Dermis lymphatic vessel endothelial cell (primary cell): ENCODE measurements around the gene SUCO. TPM values are rescaled to one million over a fixed set of nuclear protein-coding genes. Genes with fewer than 3 reads are reported as not detected.

Source experiments
- total RNA-seq: library from RNA; depleted of rRNA; stranded (reverse); fragments of >200 nt; gene quantifications from 2 replicates; pipeline ENCODE4 v1.2.1, GENCODE V29; 2014

Gene SUCO, protein sequence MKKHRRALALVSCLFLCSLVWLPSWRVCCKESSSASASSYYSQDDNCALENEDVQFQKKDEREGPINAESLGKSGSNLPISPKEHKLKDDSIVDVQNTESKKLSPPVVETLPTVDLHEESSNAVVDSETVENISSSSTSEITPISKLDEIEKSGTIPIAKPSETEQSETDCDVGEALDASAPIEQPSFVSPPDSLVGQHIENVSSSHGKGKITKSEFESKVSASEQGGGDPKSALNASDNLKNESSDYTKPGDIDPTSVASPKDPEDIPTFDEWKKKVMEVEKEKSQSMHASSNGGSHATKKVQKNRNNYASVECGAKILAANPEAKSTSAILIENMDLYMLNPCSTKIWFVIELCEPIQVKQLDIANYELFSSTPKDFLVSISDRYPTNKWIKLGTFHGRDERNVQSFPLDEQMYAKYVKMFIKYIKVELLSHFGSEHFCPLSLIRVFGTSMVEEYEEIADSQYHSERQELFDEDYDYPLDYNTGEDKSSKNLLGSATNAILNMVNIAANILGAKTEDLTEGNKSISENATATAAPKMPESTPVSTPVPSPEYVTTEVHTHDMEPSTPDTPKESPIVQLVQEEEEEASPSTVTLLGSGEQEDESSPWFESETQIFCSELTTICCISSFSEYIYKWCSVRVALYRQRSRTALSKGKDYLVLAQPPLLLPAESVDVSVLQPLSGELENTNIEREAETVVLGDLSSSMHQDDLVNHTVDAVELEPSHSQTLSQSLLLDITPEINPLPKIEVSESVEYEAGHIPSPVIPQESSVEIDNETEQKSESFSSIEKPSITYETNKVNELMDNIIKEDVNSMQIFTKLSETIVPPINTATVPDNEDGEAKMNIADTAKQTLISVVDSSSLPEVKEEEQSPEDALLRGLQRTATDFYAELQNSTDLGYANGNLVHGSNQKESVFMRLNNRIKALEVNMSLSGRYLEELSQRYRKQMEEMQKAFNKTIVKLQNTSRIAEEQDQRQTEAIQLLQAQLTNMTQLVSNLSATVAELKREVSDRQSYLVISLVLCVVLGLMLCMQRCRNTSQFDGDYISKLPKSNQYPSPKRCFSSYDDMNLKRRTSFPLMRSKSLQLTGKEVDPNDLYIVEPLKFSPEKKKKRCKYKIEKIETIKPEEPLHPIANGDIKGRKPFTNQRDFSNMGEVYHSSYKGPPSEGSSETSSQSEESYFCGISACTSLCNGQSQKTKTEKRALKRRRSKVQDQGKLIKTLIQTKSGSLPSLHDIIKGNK (N-terminal part only)
- 15.5 and 15.6 TPM in 2 replicates for total RNA-seq

DNA sequence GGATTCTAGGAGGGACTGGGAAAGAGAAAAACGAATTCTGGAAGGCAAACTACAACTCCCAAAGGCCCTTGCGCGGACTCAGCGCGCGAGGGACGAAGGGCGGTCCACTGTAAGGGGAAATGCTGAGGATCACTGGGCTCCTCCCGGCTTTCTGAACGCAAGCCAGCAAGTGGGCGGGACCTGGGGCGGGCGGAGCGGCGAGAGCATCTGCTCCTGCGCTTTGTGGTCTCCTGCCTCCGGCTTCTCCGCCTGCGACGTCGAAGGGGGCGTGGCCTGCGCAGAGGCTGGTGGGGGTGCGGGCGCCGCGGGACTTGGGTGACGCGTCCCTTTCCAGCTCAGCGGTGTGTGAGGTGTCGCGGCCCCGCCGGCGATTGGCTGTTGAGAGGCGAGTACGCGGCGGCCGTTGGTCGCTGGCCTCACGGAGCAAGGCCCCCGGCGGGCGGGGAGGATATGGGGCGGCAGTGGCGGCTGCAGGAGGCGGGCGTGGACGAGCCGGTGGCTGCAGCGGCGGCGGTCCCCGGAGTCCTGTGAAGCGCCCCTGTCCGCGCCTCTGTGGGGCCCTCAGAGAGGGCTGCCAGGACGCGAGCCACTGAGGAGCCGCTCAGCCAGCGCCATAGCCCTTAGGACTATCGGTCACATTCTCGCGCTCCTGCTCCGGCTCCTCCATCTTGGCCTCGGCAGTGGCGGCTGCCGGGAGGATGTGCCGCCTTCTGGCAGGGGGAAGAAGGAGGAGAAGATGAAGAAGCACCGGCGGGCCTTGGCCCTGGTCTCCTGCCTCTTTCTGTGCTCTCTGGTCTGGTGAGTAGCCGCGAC is at the start of gene SUCO:
Gene SUCO, plus strand, starts transcription at position 451 of the 813 bp plus-strand sequence. Its CDS starts 286 bp downstream, at position 737.

DNA sequence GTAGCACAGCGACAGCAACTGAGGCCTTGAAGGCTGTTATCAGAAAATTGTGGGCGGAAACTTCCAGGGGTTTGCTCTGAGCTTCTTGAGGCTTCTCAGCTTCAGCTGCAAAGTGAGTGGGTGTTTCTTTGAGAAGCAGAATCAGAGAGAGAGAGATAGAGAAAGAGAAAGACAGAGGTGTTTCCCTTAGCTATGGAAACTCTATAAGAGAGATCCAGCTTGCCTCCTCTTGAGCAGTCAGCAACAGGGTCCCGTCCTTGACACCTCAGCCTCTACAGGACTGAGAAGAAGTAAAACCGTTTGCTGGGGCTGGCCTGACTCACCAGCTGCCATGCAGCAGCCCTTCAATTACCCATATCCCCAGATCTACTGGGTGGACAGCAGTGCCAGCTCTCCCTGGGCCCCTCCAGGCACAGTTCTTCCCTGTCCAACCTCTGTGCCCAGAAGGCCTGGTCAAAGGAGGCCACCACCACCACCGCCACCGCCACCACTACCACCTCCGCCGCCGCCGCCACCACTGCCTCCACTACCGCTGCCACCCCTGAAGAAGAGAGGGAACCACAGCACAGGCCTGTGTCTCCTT is 126.0 kb downstream of the SUCO start, which contains the start of gene FASLG:
Gene FASLG, plus strand, starts transcription at position 233 of the 583 bp plus-strand sequence. Its CDS starts 99 bp downstream, at position 332.

Other genes with a start within 250 kb of the SUCO start
- gene C1orf105, start 112.5 kb upstream of the SUCO start, total RNA-seq, result not detected in 2 replicates
- gene PIGC, start 89.1 kb upstream of the SUCO start, total RNA-seq, result 18.1 and 21.6 TPM in 2 replicates
- not detected in 2 replicates for gene FASLG, start 126.0 kb downstream of the SUCO start, total RNA-seq